GM12865 (cell line): Measurements from ENCODE around the gene KRT33B.
"Not testable (repeated sequence)": the region's sequence is repeated elsewhere in the genome, so short reads cannot be mapped to it uniquely, and the experiment has no call there.

Experiments used
- DNase-seq: peaks from one replicate; pipeline ENCODE4 v3.0.0; 2010; ENCODE audit warnings: low read depth
- H3K4me3 ChIP-seq: 2 replicates; pipeline ENCODE4 v1.5.1; 2011; ENCODE audit warnings: mild to moderate bottlenecking, low read depth, low read length, control low read depth
- CTCF ChIP-seq: IDR thresholded peaks from 2 replicates; pipeline ENCODE4 v1.5.1; 2011; ENCODE audit warnings: low read length, control low read depth, low read depth, inconsistent platforms; ENCODE audit not compliant: insufficient read depth; ENCODE audit errors: missing control alignments

KRT33B gene

GRCh38 chr17:41404024-41404671 is 34.5 kb upstream of the KRT33B start:
- DNase-seq, result peak; percentile 5
- TF ChIP-seq CTCF, result no peak
- H3K4me3 ChIP-seq, result no peak overlapping the region

GRCh38 chr17:41403404-41404023 is 33.9 kb upstream of the KRT33B start:
- no peak for TF ChIP-seq CTCF
- no peak for DNase-seq
- H3K4me3 ChIP-seq, result no peak overlapping the region

- DNase-seq, result no peak
- TF ChIP-seq CTCF, result no peak
- H3K4me3 ChIP-seq, result no peak overlapping the region
Observed at GRCh38 chr17:41402161-41402560, 32.5 kb upstream of the KRT33B start.

- H3K4me3 ChIP-seq, result no peak within 1 kb of the TSS
- no peak for DNase-seq
- no peak for TF ChIP-seq CTCF
Observed at GRCh38 chr17:41396996-41397660, 27.5 kb upstream of the KRT33B start, which contains the start of gene KRT31. KRT31 (minus strand) TSS chr17:41397608; CDS start chr17:41397539, 69 bp downstream.

- TF ChIP-seq CTCF, result no peak
- DNase-seq, result no peak
- no peak overlapping the region for H3K4me3 ChIP-seq
Observed at GRCh38 chr17:41396340-41396739, 26.7 kb upstream of the KRT33B start.

- DNase-seq, result no peak
- H3K4me3 ChIP-seq, result no peak overlapping the region
- TF ChIP-seq CTCF, result no peak
Observed at GRCh38 chr17:41395611-41396010, 26.0 kb upstream of the KRT33B start.

- not testable (repeated sequence) for H3K4me3 ChIP-seq, DNase-seq
Observed at GRCh38 chr17:41395044-41395443, 25.4 kb upstream of the KRT33B start.
